HTERT RPE-1 (cell line): ENCODE measurements around the gene ODF2.
"Not testable (repeated sequence)": the region's sequence is repeated elsewhere in the genome, so short reads cannot be mapped to it uniquely, and the experiment has no call there.

Experiments used
- in situ Hi-C: fragments of 300-500 bp; cut with MboI; formaldehyde crosslinking; loops from 4 replicates; pipeline ENCODE4 v1.14.3; 2020; ENCODE audit warnings: low sequenced_read_pairs

The ODF2 gene

DNA sequence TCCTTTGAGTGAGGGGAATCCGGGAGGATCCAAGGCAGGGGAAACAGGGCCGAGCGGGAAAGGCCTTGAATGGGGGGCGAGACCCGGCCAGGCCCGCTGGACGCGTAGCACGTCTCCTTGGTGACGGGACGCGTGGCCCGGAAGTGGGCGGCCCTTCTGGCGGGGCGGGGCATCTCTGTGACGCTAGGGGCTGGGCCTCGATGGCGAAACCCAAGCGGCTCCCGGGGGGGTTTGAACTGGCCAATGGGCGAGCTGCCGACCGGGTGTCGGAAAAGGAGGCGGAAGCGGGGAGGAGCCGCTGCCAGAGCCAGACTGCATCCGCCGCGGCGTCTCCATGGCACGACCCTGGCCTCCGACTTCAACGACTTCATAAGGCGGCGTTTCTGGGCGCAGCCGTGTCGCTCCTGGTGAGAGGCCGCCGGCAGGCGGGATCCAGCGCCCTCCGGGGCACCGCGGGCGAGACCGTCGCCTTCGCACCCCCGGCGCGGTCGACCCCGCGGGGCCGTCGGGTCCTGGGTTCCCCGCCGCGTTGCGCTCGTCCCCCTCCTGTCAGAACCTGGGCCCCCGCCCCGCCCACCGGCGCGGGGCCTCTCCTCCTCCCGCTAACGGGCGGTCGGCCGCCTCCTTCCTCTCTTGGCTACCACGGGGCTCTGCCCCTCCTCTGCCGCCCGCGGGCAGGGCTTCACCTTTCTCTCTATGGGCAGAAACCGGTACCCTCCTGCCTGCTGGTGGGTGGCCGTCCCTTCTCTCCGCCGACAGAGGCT lies at the start of gene ODF2:
TSS of gene ODF2 (plus strand) at position 158 of the 764 bp plus-strand sequence. CDS start at position 244, 86 bp downstream.
- in situ Hi-C loops, result no loop called here

DNA sequence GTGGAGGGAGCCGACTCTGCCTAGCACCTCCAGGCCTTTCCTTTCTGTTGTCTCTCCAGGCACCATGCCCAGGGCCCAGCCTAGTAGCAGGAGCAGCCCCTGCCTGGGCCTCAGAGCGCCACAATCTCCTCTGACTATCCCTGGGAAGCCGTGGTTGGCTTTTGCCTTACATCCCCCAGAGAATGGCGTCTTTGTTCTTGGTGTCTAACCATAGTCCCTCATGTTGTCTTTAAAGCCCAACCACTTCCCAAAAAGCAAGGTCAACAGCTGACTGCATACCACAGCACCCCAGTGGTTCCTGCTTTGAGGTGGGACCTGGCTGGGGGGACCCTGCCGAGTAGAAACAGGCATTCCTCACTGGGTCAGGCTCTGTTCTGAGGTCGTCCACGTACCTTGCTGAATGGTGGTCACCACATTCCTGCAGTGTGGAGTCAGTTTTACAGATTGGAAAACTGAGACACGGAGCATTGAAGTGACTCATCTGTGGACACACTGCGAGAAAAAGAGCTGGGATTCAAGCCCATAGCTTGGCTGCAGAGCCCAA lies 48.9 kb upstream of the ODF2 start:
- in situ Hi-C loops, result no loop called here

DNA sequence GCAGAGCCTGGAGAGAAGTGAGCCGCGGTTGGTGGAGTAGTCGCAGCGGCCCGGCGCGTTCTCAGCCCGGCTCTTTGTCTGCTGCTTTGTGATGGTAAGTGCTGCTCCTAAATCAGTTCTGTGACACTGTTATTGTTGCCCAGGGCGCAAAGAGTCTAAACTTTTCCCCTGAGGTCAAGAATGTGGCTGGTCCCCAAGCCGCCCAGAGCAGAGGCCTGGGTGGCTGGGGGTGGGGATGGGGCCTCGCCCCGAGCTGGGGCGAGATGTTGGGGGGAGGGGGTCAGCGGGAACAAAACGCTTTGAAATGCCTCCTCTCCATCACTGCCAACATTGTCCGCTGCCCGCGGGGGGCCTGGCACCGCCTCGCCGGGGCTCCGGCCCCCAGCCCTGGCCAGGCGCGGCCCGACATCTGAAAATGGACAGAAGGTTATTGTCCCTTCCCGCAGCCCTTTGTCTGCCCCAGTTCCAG lies 46.8 kb upstream of the ODF2 start:
- in situ Hi-C loops, result no loop called here

DNA sequence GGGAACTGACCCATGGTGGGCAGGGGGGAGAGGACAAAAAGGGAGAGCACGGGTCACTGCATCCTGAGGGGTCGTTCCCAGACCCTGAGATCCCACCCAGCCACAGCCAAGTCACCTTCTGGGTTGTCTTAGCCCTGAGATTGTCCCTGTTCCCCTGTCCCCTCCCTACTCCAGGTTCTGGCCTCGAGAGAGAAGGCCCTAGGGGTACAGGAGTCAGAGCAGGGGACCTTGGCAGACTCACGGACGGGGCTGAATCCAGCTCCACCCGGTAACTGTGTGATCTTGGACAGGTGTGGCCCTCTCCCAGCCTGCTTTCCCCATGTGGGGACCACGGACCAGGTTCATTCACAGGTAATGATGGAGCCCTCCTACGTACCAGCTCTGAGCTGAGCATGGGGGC lies 46.4 kb upstream of the ODF2 start:
- in situ Hi-C loops, result no loop called here

DNA sequence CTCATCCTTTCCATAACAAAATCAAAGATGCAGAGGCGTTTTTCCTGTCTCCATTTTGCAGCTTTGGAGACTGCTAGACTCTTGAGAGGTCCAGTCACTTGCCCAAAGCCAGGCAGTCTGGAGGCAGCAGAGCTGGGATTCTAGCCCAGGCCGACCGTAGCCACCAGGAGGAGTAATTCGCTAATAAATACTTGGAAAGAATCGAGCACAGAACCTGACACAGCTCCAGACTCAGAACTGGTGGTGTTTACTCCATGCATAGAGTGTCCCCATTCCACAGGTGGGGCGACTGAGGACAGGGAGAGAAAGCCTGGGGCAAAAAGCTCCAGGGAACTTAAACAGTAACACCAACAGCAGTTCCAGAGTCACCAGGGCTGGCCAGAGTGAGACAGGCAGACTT lies 45.8 kb upstream of the ODF2 start:
- in situ Hi-C loops, result no loop called here

DNA sequence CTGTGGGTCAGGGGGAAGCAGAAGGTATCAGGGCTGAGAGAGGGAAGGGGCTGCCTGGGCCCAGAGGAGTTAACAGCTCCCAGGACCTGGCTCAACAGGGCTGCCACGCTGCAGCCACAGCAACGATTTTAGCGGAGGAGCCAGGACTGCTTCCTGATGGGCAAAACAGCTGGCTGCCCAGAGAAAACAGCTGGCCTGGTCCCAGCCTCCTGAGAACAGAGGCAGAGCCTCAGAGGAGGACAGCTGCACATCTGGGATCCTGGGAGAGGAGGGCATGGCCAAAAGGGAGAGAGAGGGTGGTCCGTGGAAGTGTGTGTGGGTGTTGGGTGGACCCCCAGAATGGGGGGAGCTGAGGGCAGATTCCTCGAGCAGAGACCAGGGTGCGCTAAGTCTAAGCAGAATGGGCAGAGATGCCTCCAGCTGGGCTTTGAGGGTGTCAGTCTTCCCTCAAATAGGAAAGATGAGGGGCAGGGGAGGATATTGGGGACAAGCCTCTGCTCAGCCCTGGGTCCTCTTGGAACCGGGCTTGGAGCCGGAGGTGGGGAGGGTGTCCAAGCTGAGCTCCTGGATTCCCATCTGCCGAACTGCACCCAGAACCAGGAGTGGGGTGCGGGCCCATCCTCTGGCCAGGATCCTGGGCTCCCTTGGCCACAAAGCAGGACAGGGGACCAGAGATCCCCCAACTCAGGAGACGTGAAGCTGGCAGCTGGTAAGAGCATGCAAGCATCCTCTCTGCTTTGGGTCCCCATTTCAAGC lies 44.3 kb upstream of the ODF2 start:
- in situ Hi-C loops, result no loop called here

DNA sequence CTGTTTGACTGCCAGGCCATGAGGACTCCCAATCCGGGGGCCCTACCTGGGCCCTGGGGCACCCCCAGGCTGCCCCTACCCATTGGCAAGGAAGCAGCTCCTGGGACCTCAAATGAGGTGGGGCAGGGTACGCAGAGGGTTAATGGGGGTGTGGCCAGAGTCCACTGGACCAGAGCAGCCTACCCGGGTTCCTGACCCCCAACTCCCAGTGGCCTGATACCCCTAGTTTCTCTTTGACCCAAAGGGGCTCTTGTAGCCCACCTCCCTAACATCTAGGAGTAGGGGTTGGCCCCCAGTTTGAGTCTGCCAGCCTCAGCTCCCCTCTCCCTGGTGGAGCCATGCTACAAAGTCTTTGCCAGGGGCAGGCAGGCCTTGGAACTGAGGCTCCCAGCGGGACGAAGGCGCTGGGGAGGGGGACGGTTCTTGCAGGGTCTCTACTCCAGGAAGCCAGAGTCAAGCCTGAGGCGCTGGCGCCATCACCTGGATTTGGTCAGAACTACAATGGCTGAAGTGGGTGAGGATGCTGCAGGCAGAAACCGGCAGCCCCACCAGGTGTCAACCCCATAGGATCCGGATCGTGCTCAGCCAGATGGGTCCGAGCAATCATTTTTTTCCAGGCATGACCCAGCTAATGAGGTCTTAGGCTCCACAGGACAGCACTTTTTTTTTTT lies 43.6 kb upstream of the ODF2 start:
- in situ Hi-C loops, result no loop called here

DNA sequence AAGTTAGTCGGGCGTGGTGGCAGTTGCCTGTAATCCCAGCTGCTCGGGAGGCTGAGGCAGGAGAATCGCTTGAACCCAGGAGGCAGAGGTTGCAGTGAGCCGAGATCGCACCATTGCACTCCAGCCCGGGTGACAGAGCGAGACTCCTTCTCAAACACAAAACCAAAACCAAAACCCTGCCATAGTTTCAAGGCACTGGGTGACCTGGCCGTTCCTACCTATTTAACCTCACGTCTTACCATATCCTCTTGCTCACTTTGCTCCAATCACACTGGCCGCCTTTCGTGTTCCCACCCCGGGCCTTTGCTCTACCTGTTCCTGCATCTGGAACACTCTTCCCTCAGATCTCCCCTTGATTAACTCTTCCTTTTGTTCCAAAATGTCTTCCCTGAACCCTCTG lies 42.1 kb upstream of the ODF2 start:
- in situ Hi-C loops, result not testable (repeated sequence)

DNA sequence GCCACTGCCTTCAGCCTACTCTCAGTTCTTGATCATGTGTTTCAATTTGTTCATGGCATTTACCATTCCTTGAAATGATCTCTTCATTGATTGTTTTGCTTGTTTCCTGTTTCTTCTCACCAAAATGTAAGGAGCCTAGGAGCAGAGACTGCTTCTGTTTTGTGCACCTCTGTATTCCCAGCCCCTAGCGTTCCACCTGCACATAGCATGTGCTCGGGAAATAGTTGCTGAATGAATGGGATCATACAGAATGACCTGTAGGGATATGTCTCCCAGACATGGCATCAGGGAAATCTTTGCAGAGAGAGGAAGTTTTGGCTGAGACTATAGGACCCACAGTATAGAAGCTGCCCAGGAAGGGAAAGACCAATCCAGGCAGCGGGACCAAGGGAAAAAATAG lies 41.3 kb upstream of the ODF2 start:
- in situ Hi-C loops, result no loop called here

DNA sequence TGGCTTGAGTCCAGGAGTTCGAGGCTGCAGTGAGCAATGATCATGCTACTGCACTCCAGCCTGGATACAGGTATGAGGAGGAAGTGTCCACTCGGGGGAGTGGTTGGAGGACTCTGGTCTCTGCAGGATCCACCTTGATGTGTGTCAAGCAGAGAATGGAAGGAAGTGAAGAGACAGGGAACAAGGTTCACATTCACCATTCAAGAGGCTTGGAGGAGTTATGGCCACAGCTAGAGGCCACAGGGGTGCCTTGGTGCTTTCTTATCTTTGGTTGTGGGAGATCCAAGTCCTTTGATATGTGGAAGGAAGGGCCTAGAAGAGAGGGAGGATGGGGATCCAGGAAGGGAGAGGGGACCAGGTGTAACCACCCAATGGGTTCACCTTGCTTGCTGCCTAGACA lies 40.5 kb upstream of the ODF2 start:
- in situ Hi-C loops, result no loop called here

DNA sequence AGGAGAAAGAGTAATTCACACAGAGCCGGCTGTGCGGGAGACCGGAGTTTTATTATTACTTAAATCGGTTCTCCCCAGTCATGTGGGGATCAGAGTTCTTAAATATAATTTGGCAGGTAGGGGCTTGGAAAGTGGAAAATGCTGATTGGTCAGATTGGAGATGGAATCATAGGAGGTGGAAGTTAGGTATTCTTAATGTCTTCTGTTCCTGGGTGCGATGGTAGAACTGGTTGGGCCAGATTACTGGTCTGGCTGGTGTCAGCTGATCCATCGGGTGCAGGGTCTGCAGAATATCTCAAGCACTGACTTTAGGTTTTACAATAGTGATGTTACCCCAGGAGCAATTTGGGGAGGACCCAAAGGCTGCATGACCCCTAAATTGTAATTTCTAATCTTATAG lies 39.8 kb upstream of the ODF2 start:
- in situ Hi-C loops, result no loop called here

DNA sequence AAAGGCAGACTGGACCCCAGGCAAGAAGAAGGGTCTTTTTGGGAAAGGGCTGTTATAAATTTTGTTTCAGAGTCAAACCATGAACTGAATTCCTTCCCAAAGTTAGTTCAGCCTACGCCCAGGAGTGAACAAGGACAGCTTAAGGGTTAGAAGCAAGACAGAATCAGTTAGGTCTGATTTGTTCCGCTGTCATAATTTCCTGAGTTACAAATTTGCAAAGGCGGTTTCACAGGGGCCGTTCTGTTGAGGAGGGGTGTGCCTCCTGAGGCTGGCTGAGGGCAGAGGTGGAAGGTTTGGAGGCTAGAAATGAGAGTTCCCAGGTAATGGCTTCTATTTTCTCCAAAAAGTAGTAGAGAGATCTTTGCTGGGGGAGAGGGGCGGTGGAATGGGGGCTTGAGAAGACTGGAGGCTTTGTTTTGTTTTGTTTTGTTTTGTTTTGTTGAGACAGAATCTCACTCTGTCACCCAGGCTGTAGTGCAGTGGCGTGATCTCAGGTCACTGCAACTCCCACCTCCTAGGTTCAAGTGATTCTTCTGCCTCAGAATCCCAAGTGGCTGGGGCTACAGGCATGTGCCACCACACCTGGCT lies 39.3 kb upstream of the ODF2 start:
- in situ Hi-C loops, result no loop called here

DNA sequence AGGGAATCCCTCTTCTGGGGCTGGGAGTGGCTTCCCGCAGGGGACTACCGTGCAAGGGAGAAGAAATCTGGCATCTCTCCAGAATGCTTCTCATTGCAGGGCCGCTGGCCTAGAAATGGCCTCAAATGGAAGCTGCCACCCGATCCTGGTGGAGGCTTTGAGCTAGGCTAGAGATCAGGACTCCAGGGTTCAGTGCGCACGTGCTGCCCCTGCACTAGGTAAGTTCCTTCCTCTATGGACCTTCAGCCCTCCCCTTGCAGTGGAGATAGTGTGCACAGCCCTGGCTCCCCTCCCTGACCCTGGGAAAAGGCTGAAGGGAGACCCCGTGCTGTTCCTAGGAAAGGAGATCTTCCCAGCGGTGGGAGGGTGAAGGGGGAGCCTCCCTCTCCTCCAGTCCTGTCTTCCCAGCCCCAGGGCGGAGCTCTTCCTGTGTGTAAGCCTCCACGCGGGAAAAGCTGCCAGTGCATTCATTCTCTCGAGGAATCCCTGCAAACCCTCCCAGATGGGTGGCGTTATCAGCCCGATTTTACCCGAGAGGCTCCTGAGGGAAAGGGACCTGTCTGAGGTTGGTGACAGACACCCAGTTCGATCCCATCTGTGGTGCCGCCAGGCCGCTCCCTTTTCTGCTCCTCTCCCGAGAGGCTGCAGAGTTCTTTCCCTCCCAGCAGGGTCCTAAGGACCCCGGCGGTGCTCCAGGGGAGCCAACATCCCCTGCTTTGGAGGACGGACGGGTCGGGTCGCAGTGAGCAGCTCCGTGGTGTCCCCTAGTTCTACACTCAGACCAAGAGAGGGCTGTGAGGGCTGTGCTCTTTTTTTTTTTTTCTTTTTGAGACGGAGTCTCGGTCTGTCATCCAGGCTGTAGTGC lies 36.5 kb upstream of the ODF2 start:
- in situ Hi-C loops, result no loop called here

DNA sequence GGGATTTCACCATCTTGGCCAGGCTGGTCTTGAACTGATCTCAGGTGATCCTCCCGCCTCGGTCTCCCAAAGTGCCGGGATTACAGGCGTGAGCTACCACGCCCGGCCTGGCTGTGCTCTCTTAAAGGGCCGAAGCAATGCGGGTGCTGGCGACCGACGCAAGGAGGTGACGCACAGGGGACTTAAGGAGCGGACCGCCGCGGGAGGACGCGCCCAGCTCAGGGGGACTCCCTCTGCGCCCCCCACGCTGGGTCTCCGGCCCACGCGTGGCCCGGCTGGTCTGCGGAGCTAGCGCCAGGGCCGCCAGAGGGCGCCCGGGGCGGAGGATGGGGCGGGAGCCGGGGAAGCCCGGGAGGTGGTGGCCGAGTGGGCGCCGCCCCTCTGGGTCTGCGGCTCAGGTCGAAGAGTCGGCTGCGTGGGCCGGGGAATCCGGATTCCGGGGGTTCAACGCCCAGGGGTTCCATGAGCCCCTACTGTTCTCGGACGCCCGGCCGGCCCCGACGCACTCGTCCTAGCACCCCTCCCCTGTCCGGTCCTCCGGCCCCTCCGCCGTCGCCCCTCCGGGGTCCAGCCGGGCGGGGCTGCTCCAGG lies 35.7 kb upstream of the ODF2 start:
- in situ Hi-C loops, result no loop called here

DNA sequence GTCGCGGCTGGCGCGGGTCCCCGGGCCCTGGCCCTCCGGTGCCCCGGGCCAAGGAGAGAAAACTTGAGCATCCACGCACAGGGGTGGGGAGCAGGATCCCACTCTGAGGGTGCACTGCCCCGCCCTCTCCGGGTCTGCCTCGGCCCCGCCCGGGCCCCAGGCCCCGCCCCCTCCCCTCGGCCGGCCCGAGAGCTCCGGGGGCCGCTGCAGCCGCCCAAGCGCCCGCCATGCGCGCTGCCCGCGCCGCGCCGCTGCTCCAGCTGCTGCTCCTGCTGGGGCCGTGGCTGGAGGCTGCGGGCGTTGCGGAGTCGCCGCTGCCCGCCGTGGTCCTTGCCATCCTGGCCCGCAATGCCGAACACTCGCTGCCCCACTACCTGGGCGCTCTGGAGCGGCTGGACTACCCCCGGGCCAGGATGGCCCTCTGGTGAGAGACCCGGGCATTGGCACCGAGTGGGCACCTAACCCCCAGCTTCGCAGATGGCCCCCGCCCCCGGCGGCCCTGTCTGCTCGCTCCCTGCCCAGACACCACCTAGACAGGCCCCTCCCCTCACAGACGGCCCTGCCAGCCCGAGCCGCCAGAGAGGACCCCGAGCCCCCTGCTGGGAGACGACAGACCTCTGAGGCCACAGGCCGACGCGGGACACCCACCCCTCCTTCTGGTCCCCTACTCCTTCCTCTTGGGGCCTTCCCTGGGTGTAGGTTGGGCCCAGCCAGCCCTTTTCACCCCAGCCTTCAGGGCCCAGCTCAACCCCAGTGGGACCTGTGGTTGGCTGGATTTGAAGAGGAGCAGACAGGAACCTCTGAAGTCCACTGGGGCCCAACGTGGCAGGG lies 34.9 kb upstream of the ODF2 start, which contains the start of gene CERCAM:
TSS of gene CERCAM (plus strand) at position 207 of the 831 bp plus-strand sequence. CDS start at position 228, 21 bp downstream.
- in situ Hi-C loops, result no loop called here

DNA sequence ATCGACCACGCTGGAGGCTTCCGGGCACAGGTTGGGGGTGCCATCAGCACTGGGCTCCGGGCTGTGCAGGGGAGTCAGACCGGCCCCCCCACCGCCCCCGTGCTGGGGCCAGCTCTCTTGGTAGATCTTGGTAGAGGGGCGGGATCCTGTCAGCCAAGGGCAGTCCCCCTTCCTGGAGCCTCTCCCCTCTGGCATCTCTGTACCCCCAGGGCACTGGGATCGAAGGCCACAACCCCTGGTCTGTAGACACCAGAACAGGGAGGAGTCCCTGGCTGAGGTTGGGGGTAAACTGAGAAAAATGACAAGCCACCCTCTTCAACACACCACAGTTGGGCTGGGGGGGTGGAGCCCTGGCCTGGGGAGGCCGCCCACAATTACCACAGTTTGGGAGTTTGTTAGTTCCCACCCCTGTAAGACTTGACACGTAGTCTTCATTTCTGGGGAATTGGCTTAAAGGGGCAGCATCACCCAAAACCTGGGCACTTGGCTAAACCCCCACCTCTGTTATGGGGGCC lies 34.3 kb upstream of the ODF2 start:
- in situ Hi-C loops, result no loop called here

DNA sequence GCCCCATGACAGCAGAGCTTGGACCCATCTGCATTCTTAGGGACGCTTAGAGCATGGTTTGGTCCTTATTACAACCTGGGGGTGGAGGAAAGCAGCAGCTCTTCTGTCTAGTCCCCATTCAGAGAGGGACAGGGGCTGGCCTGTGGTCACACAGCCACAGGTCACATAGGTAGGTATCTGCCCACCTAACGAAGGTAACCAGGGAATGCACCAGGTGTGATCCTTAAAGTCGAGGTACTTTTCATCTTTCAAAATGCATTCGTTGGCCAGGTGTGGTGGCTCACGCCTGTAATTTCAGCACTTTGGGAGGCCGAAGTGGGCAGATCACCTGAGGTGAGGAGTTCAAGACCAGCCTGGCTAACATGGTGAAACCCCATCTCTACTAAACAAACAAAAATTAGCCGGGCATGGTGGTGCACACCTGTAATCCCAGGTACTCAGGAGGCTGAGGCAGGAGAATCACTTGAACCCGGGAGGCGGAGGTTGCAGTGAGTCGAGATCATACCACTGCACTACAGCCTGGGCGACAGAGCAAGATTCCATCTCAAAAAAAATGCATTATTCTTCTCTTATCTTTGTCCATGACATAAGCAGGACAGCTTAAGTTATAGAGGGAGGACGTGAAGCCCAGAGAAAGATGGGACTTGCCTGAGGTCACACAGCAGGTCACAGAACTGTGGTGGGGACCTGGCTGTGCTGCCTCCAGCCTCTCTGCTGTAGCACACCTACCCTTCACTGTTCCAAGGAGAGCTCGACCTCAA lies 33.6 kb upstream of the ODF2 start:
- in situ Hi-C loops, result not testable (repeated sequence)

DNA sequence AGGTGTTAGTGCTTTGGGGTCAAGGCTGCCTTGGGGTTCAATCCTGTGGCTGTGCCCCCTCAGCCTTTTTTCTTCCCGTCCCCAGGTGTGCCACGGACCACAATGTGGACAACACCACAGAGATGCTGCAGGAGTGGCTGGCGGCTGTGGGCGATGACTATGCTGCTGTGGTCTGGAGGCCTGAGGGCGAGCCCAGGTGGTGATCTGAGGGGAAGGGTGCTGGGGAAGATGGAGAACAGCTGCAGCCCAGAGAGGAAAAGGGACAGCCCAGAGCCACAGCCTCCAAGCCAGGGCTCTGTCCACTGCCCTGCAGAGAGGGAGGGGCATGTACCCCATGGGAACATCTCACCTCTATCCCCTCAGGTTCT lies 33.0 kb upstream of the ODF2 start:
- in situ Hi-C loops, result no loop called here
